GM21825 (cell line): ENCODE results near the gene PHPT1.
"Not testable (repeated sequence)": the region's sequence is repeated elsewhere in the genome, so short reads cannot be mapped to it uniquely, and the experiment has no call there.

Experiments
- ATAC-seq: cut with Tn5 transposase; IDR thresholded peaks from one replicate; pipeline ENCODE4 v1.9.1; 2021; ENCODE audit warnings: mild to moderate bottlenecking, moderate library complexity; ENCODE audit not compliant: unreplicated experiment

PHPT1 gene

DNA sequence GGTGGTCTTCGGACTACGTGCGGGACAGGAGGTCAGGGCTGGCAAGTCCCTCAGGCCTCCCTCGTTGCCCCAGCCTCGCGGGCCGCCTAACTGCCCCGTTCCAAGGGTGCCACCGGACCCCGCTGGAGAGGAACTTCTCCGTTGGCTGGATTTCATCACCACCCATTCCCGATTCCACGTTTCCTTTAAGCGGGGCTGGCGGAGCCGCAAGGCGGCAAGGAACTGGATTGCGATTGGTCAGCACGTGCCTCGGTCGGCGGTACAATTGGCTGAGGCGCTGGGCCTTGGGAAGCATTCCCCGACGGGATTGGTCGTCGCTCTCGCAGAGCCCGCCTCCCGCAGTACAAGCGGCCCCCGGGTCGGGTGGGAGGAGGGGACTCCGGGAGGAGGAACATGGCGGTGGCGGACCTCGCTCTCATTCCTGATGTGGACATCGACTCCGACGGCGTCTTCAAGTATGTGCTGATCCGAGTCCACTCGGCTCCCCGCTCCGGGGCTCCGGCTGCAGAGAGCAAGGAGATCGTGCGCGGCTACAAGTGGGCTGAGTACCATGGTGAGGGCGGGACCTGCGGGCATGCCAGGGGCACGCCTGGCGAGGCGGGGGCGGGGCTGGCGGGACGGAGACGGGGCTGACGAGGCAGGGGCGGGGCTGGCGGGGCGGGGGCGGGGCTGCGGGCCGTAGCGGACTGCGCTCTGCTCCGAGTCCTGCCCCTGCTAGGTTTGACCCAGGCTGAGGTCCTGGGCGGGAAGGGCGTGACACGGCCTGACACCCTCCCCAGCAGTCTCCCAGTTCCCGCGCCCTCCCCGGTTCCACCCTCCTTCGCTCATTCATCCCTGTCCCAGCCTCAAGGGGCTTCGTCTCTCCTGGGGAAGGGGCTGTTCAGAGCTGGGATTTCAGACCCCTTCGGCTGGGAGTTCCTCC is at the start of gene PHPT1:
TSS of gene PHPT1 (plus strand) at position 372 of the 922 bp plus-strand sequence. CDS start at position 394, 22 bp downstream.
- ATAC-seq, result peak; percentile 73

- no peak for ATAC-seq
These were observed 49.2 kb upstream of the PHPT1 start for GRCh38 chr9:136799854-136800657.

DNA sequence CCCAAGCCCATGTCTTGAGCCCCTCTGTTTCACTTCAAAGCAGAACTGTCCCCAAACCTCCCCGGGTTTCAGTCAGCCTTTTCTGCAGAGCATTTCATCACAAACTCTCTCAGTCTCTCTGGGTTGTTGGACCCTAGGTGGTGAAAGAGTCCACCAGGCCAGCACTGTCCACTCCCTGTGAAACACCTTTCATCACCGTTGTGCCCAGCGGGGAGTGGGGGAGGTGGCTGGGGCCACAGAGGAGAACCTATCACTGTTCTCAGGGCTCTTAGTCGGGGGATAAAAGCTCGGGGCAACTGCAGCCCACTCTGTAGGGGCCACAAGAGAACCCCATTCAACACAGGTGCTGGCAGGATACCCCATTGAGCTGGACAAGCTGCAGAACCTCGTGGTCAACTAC is 46.9 kb upstream of the PHPT1 start:
- no peak for ATAC-seq

- ATAC-seq, result not testable (repeated sequence)
These were observed 46.1 kb upstream of the PHPT1 start for GRCh38 chr9:136803009-136803550.

DNA sequence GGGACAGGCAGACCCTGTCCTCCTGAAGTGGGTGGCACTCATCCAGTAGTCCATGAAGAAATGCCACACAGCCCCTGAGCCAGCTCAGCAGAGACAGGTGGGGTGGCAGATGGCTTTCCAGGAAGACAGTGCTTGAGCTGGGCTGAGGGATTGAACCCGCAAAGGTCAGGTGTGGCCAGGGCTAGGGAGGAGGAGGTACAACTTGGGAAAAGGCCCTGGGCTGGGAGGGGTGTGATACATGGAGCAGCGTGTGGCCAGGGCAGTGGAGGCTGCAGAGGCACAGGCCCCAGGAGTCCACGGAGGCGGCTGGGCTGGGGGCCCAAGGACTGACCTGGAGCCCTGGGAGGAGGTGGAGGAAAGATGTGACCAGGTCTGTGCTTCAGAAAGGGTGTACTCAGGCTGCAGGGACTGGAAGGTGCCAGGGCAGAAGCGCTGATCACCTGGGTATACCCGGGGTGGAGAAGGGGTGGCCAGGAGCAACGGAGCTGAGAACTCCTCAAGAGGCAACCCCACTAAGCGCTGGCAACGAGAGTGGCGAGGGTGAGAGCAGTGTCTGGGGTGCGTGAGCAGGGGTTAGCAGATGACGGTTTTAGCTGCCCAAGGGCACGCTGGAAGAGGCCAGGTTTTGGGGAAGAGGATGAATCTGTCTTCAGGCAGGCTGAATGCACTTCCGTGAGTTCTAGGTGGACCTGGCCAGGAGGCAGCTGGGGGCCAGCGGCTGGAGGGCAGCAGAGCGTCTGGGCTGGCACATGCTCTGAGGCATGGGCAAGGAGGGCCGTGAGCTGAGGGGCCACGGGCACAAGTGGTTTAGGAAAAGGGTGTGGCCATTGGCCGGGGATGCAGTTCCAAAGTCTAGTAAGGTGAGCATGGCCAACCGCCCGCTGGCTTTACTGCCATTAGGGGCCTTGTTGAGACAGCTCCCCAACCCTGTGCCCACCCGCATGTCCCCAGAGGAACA is 45.4 kb upstream of the PHPT1 start:
- ATAC-seq, result no peak

DNA sequence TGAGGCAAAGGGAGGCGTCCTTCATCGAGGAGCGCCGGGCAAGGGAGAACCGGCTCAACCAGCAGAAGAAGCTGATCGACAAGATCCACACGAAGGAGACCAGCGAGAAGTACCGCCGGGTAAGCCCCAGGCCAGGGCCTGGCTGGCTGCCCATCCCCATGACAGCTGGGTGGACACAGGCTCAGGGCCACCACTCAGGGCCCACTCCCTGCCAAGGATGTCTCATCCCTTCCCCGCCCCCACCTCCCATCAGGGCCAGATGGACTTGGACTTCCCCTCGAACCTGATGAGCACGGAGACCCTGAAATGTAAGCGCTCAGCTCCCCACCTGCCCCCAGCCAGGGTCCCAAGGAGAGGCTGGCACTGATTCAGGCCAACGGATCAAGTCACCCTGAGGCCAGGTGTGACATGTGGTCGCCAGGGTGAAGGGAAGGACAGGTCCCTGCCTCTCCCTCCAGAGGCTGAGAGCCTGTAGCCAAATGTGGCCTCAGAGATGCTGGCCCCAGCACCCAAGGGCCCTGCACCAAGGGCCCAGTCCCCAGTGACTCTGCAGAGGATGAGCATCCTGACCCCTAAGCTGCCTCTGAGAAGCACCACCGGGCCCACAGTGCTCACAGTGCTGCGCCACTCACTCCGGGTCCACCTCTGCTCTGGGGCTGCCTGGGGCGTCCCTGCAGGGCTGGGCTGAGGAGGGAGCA is 44.6 kb upstream of the PHPT1 start:
- ATAC-seq, result no peak

GRCh38 chr9:136805207-136805740 is 43.9 kb upstream of the PHPT1 start:
- no peak for ATAC-seq

DNA sequence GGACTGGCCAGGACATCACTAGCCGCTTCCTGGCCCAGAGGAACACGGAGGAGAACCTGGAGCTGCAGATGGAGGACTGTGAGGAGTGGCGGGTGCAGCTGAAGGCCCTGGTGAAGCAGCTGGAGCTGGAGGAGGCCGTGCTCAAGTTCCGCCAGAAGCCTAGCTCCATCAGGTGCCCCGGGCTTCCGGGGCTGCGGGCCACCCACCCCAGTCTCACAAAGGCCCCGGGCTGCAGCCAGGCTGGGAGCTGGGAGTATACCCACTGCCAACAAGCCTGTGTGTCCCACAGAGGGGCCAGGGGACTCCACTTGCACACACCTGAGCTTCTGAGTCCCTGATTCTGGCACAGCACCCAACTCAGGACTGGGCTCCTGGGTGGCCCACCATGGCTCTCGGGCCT is 43.1 kb upstream of the PHPT1 start:
- ATAC-seq, result no peak

DNA sequence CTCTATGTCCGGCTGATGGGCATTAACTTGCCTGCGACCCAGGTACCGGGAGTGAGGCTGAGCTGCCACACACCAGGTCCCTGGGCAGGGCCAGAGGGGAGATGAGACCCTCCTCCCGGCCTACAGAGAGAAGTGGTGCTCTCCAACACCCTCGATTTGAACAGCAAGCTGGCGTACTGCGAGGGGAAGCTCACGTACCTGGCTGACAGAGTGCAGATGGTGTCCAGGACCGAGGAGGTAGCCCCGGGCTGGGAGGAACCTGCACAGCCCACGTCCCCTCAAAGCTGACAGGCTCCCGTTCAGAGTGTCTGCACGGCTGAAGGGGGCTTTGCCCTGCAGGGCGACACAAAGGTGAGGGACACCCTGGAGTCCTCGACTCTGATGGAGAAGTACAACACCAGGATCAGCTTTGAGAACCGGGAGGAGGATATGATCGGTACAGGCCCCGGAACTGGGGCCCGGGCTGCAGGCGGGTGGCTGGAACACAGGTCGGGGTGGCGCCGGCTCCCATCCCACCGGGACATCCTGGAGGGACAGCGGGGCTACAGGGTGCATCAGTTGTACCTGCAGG is 42.5 kb upstream of the PHPT1 start:
- ATAC-seq, result no peak

- peak; percentile 53 for ATAC-seq
These were observed 41.7 kb upstream of the PHPT1 start, which contains the start of gene RABL6 for GRCh38 chr9:136807281-136808074. RABL6 (plus strand) TSS chr9:136807948; CDS start chr9:136808197, 249 bp downstream.

DNA sequence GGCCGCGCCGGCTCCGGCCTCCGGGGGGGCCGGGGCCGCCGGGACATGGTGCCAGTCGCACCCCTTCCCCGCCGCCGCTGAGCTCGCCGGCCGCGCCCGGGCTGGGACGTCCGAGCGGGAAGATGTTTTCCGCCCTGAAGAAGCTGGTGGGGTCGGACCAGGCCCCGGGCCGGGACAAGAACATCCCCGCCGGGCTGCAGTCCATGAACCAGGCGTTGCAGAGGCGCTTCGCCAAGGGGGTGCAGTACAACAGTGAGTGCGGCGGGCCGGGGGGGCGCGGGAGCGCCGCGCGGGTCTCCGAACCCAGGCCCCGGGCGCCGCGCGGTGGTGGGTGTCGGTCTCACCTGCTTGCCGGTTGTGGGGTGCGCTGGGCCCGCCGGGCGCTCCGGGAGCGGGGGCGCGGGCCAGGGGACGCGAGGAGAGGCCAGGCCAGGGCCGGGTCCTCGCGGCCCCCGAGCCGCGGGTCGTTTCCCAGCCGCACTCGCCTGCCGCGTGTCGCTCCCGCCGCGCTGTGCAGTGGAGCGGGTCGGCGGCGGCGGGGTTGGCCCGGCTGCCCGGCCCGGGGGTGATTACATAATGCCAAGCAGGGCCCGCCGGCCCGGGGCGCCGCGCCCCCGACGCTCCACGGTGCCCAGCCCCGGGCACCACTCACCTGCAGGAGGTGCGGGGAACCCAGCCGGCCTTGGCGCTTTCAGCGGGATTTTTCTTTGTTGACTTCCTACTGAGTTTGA is 41.0 kb upstream of the PHPT1 start:
- ATAC-seq, result peak; percentile 31

GRCh38 chr9:136808806-136809158 is 40.4 kb upstream of the PHPT1 start:
- ATAC-seq, result no peak

DNA sequence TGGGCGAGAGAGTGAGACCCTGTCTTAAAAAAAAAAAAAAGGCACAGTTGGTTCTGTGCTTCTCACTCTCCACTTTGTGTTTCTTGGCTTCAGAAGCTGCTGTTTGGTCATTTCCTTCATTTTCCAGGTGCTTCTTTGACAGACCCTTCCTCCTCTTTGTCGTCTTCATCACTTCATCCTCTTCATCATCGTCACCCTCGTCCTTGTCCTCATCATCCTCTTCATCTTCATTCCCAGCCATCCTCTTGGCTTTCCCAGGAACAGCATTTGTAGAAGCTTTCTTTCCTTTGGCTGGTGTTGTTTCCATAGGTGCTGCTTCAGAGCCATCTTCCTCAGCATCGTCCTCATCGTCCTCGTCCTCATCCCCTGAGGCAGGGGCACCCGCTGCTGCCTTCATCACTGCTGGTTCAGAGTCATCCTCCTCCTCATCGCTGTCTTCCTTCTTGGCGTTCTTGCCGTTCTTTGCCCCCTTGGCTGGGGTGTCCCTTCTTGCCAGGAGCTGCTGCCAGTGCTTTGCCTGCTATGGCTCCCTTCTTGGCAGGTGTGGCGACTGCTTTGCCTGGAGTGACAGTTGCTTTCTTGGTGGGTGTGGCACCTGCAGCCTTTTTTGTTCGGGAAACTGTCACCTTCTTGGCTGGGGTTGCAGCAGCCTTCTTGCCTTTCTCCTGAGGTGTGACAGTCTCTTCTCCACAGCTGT is 34.3 kb upstream of the PHPT1 start:
- ATAC-seq, result no peak

- no peak for ATAC-seq
These were observed 33.8 kb upstream of the PHPT1 start for GRCh38 chr9:136815422-136815782.

DNA sequence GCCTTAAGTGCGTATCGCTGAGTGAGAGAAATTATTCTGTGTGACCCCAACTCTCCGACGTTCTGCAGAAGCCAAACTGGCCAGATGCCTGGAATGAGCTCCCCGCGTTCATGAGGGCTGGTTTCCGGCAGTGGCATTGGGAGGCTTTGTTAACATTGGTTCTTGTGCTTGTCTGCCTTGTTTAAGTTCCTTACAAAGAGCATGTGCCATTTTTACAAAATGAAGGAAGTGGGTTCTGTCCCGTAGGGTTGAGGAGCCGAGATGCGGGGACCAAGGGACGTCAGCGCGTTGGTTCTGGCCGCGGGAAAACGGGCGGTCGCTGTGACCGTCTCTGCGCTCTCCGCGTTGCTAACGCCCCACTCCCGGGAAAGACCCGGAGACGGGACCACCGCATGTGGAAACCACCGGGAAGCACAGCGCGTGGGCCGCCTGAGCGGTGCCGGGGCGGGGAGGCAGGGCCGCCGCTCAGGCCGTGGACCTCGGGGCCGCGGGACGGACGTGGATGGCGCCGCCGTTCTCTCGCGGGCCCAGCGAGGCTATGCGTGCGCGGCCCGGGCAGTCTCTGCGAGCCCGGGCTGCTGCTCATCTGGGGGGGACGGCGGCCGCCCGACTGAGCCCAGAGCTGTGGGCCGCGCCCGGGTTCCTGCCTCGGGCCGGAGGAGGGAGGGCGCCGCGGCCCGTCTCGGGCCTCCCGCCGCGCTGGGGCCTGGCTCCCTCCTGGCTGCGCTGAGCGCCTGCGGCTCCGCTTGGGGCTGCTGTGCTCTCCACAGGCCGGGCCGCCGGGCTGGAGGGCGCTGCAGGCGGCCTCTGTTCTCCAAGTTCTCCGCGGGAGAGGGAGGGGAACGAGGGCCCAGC is 28.0 kb upstream of the PHPT1 start:
- no peak for ATAC-seq

DNA sequence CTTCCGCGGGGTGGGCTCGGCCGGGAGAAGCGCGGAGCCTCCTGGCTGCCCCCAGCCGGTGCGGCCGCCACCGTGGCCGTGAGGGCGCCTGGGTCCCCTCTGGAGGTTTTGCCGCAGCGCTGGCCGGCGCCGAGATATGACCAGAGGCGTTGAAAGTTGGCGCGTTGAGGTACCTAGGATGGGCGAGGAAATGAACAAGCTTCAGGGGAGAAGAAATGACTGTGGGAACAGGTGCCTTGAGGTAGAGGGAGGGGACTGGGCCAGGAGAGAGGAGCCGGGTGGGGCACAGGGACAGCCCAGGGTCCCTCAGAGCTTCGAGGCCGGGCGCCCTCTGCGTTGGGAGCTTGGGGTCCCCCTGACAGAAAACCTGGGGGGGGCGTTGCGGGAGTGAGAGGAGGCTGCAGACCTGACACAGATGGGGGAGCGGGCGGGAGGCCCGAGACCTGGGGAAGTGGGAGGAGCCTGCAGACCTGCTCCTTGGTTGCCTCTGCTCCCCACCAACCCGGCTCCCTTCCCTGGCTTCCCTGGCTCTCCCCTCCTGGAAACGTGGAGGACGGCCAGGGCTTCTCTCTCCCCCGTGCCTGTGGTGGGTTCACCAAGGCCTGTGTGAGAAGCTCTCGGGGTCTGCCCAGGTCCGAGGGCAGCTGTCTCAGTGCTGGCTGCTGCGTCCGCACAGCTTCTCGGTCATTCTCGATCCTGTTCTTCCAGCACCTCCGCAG is 27.2 kb upstream of the PHPT1 start:
- ATAC-seq, result no peak
